IPS-NIHi11 (cell line): Measurements from ENCODE around the gene ENPP1.
"Not testable (repeated sequence)": the region's sequence is repeated elsewhere in the genome, so short reads cannot be mapped to it uniquely, and the experiment has no call there.

ENCODE experiments used
- DNase-seq: peaks from one replicate; pipeline ENCODE4 v3.0.0; 2012; ENCODE audit warnings: mixed read lengths, low spot score

Gene ENPP1

DNA sequence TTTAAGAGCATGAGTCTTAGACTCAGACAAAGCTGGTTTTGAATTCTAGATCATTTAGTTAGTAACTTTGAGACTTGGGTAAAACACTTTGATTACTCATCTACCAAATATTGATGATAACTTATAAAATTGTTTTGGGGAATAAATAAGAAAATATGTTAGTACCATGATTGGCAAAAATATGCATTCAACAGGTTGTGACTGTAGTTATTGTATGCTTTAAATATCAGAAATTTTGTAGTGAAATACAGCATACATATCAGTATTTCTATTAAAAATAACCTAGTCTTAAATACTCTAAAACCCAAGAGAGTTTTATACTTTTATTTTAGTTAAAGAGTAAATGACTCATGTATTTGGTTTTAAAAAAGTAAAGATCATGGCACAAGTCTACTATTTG is 68.7 kb downstream of the ENPP1 start:
- no peak for DNase-seq

- DNase-seq, result no peak
Observed at GRCh38 chr6:131877999-131878789, 70.4 kb downstream of the ENPP1 start.

DNA sequence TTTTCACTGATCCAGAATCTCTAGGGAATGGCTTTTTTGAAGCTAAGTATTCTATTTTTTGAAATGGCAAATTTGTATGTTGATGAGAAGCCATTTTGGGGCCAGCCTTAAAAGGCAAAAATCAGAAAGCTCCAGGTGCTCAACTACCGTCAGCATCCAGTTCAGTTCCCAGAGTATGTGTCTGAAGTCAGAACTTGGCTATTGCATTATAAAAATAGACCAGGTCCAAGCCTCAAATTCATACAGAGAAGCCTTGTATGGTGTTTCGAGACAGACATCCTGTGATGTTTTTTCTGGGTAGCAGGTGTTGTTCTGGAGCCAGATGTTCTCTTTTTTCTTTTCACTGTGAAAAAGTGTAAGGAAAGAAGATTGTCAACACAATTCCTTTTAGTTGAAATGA is 75.2 kb downstream of the ENPP1 start:
- DNase-seq, result no peak

DNA sequence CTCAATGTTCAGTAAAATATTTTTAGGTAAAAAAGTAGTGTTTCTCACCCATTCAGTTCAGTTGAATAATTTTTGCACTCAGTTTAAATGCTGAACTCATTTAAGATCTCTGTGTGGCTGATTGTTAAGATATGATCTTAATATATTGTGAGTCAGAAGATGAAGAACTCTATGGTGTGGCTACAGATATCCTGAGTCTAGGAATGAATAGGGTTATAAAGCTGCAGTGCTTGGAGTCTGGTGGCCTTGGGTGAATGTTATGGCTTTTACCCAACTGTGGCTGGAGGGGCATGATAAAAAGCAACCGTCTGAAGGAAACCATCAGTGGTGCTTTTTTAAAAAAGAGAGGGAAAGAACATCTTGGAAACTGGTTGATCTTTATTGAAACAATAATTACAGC is 77.4 kb downstream of the ENPP1 start:
- DNase-seq, result no peak

DNA sequence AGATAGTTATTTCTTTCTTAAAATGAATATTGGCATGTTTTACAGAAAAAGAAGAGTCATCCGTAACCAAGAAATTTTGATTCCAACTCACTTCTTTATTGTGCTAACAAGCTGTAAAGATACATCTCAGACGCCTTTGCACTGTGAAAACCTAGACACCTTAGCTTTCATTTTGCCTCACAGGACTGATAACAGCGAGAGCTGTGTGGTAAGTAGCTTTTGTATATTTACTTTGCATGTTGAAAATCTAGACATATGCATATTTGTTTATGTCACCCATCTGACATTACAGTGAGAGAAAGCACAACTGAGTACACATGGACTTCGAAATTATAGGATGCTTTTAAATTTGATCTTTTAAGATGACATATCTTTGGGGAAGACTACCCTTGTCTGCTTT is 78.7 kb downstream of the ENPP1 start:
- DNase-seq, result no peak

DNA sequence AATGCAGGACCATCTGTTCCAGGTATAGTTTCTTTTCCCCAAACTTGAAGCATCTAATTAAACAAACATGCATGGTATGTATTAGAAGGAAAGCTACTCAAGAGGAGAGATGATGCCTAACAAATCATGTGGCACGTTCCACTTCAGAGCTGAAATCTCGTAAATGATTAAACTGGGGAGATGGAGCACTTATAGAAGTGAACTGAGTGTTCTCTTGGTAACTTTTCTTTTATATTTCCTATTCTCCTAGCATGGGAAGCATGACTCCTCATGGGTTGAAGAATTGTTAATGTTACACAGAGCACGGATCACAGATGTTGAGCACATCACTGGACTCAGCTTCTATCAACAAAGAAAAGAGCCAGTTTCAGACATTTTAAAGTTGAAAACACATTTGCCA is 82.3 kb downstream of the ENPP1 start:
- DNase-seq, result no peak

DNA sequence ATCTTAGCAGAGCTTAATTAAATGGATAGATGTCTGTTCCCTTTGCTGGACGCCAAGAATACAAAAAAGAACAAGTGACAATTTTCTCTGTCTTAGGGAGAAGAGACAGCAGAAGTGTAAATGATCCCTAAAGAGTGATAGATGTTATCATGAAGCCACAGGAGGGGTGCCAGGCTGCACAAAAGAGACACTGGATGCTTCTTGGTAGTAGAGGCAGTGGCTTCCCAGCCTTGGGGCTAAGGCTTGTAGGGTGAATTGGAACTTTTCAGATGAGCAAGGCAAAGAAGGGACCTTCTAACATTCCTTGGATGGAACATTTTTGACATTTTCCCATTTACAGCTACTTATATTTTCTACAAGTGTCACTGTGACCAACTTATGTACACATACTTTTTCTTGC is 85.4 kb downstream of the ENPP1 start:
- DNase-seq, result no peak

- no peak for DNase-seq
Observed at GRCh38 chr6:131894493-131895424, 86.9 kb downstream of the ENPP1 start.

- DNase-seq, result no peak
Observed at GRCh38 chr6:131897050-131897435, 89.2 kb downstream of the ENPP1 start.

GRCh38 chr6:131897621-131898020 is 89.8 kb downstream of the ENPP1 start:
- no peak for DNase-seq

- no peak for DNase-seq
Observed at GRCh38 chr6:131898718-131899117, 90.9 kb downstream of the ENPP1 start.

DNA sequence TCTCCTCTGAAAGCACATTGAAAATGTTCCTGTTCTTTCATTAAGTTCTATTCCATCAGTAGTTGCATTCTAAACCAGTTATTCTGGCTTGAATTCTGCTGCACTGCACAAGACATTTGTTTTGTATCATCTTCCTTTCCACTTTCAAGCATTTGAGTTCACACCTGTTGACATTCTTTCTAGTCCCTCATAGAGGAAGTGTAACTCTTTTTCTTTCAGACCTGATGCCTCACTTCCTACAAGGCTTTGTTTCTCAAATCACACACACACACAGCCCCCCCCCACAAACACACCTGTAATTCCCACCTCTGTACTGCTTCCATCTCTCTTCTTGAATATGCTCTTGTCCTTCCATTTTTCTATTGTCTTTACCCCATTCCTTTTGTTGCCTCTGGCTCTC is 92.4 kb downstream of the ENPP1 start:
- DNase-seq, result no peak

DNA sequence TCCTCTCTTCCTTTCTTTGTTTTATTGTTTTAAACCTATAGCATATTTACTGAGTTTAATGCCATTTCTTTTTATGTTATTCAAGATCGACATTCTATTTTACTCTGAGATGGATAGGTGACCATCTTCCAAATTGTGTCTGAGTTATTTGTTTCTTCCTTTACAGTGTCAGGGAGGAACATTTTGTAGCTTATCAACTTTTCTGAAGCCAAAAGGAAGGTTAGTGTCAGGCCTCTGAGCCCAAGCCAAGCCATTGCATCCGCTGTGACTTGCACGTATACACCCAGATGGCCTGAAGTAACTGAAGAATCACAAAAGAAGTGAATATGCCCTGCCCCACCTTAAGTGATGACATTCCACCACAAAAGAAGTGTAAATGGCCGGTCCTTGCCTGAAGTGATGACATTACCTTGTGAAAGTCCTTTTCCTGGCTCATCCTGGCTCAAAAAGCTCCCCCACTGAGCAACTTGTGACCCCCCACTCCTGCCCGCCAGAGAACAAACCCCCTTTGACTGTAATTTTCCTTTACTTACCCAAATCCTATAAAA is 93.6 kb downstream of the ENPP1 start:
- DNase-seq, result not testable (repeated sequence)

DNA sequence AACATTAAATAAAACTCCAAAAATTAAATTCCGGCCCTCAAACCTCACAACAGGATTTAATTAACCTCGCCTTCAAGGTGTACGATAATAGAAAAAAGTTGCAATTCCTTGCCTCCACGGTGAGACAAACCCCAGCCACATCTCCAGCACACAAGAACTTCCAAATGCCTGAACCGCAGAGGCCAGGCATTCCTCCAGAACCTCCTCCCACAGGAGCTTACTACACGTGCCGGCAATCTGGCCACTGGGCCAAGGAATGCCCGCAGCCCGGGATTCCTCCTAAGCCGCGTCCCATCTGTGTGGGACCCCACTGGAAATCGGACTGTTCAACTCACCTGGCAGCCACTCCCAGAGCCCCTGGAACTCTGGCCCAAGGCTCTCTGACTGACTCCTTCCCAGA is 95.9 kb downstream of the ENPP1 start:
- not testable (repeated sequence) for DNase-seq

GRCh38 chr6:131908787-131909186 is 101.0 kb downstream of the ENPP1 start:
- not testable (repeated sequence) for DNase-seq

DNA sequence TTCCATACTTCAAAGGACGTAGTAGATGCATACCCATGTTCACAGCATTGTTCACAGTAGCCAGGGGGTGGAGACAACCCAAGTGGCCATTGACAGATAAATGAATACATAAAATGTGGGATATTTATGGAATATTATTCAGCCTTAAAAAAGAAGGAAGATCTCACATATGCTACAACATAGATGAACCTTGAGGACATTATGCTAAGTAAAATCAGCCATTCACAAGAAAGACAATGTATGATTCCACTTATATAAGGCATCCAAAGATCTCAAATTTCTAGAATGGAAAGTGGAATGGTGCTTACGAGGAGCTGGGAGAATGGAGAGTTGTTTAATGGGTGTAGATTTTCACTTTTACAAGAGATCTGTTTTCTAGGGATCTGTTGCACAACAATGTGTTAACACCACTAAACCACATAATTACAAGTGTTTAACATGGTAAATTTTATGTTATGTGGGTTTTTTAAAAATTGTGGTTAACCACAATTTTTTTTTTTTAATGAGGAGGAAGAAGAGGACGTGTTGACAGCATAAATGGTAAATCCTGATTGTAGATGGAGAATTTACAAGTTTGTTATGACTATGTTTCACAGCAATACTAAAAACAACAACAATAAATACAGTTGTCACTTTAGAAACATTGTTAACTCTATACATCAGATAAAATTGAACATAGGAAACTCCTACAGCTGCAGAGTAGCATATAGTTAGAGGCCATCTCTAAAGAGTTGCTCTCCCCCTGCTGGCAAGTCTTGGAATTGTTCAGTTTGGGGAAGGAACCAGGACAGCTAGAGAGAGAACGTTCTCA is 101.8 kb downstream of the ENPP1 start:
- DNase-seq, result peak; percentile 58

GRCh38 chr6:131910219-131910589 is 102.4 kb downstream of the ENPP1 start:
- DNase-seq, result no peak

DNA sequence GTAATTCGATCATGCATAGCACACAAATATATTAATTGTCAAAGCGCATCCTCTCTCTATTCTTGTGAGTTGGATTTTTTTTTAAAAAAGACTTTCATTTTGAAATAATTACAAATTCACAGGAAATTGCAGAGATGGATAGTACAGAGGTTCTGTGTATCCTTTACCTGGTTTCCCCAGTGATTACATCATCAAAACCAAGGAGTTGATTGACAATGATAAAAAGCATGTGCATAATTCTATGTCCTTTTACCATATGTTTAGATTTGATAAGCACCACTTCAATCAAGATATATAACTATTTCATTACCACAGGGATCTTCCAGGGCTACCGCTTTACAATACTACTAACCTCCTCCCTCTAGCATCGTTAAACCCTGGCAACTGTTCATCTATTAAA is 103.1 kb downstream of the ENPP1 start:
- no peak for DNase-seq

DNA sequence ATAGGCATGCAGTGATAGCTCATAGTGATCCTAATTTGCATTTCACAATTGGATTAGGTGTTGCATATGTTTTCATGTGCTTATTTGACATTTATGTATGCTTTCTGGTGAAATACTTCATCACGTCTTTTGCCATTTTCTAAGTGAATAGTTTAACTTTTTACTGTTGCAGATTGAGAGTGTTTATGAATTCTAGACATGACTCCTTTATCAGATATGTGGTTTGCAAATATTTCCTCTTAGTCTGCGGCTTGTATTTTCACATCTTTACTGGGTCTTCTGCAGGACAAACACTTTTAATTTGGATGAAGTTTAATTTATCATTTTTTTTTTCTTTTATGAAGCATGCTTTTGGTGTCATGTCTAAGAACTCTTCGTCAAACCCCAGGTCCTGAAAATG is 104.1 kb downstream of the ENPP1 start:
- no peak for DNase-seq

DNA sequence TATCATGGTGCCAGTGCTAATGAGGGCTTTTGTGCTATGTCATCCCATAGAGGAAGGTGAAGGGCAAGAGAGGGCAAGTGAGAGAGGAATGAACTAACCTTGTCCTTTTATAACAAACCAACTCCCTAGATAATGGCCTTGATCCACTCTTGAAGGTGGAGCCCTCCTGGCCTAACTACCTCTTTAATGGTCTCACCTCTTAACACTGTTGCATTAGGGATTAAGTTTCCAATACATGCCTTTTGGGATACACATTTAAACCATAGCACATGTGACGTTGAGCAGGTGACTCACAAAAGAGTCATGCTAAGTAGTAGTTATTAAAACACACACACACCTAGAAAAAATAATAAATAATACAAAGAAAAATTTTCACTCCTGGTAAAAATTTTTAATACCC is 106.4 kb downstream of the ENPP1 start:
- DNase-seq, result no peak

GRCh38 chr6:131914967-131915751 is 107.3 kb downstream of the ENPP1 start:
- DNase-seq, result peak; percentile 58
